Glutamatergic neuron (in vitro differentiated cells): ENCODE results near the gene MC1R. TPM values are rescaled to one million over a fixed set of nuclear protein-coding genes. Genes with fewer than 3 reads are reported as not detected.
A peak's percentile ranks its signal among the peaks of the same experiment; 100 is the strongest.

Source experiments
- DNase-seq: peaks from one replicate; pipeline ENCODE4 v3.0.0; 2022
- H3K27ac Mint-ChIP-seq: one replicate; pipeline ENCODE4 v1.8.0; 2020; ENCODE audit warnings: mild to moderate bottlenecking, mixed read lengths, inconsistent platforms; ENCODE audit not compliant: unreplicated experiment
- H3K27me3 Mint-ChIP-seq: one replicate; pipeline ENCODE4 v1.8.0; 2020; ENCODE audit warnings: mild to moderate bottlenecking, moderate library complexity, mixed read lengths, inconsistent platforms; ENCODE audit not compliant: unreplicated experiment
- H3K36me3 Mint-ChIP-seq: one replicate; pipeline ENCODE4 v1.8.0; 2020; ENCODE audit warnings: mild to moderate bottlenecking, mixed read lengths, inconsistent platforms; ENCODE audit not compliant: unreplicated experiment
- H3K4me1 Mint-ChIP-seq: one replicate; pipeline ENCODE4 v1.8.0; 2020; ENCODE audit warnings: mild to moderate bottlenecking, low read depth, mixed read lengths, inconsistent platforms; ENCODE audit not compliant: unreplicated experiment
- H3K4me3 Mint-ChIP-seq: one replicate; pipeline ENCODE4 v1.8.0; 2020; ENCODE audit warnings: mild to moderate bottlenecking, mixed read lengths, inconsistent platforms; ENCODE audit not compliant: unreplicated experiment
- H3K9me3 Mint-ChIP-seq: one replicate; pipeline ENCODE4 v1.8.0; 2020; ENCODE audit warnings: mild to moderate bottlenecking, moderate library complexity, mixed read lengths, inconsistent platforms; ENCODE audit not compliant: unreplicated experiment
- total RNA-seq: library from RNA; stranded (reverse); fragmentation: NEBNext Ultra II Directional; extraction: Animal tissue kit (Norgen Biotek cat#: 25700); gene quantifications from one replicate; pipeline ENCODE4 v1.2.1, GENCODE V29; 2021; ENCODE audit not compliant: unreplicated experiment
- TF ChIP-seq, protein P1 (sequence below): fragments of 200-600 bp; sonication (generic); IDR thresholded peaks from one replicate; pipeline ENCODE4 v1.5.0; 2021; ENCODE audit not compliant: partially characterized antibody, unreplicated experiment

The MC1R gene
- total RNA-seq, 1 donor from 2014 or later = 12.8 TPM

GRCh38 chr16:89923640-89924296 is 5.1 kb downstream of the MC1R start:
- Mint-ChIP-seq H3K27ac (peak overlapping the region; percentile 95), H3K9me3 (peaks cover 36% of the 10 kb centered on the region), H3K27me3 (peaks cover 38% of the 10 kb centered on the region), H3K4me1 (peaks cover 8% of the 10 kb centered on the region), H3K4me3 (peak overlapping the region; percentile 94), H3K36me3 (no peaks in the 10 kb centered on the region)
- peak; percentile 75 for DNase-seq
- TF ChIP-seq, protein P1, sequence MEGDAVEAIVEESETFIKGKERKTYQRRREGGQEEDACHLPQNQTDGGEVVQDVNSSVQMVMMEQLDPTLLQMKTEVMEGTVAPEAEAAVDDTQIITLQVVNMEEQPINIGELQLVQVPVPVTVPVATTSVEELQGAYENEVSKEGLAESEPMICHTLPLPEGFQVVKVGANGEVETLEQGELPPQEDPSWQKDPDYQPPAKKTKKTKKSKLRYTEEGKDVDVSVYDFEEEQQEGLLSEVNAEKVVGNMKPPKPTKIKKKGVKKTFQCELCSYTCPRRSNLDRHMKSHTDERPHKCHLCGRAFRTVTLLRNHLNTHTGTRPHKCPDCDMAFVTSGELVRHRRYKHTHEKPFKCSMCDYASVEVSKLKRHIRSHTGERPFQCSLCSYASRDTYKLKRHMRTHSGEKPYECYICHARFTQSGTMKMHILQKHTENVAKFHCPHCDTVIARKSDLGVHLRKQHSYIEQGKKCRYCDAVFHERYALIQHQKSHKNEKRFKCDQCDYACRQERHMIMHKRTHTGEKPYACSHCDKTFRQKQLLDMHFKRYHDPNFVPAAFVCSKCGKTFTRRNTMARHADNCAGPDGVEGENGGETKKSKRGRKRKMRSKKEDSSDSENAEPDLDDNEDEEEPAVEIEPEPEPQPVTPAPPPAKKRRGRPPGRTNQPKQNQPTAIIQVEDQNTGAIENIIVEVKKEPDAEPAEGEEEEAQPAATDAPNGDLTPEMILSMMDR = no peak

DNA sequence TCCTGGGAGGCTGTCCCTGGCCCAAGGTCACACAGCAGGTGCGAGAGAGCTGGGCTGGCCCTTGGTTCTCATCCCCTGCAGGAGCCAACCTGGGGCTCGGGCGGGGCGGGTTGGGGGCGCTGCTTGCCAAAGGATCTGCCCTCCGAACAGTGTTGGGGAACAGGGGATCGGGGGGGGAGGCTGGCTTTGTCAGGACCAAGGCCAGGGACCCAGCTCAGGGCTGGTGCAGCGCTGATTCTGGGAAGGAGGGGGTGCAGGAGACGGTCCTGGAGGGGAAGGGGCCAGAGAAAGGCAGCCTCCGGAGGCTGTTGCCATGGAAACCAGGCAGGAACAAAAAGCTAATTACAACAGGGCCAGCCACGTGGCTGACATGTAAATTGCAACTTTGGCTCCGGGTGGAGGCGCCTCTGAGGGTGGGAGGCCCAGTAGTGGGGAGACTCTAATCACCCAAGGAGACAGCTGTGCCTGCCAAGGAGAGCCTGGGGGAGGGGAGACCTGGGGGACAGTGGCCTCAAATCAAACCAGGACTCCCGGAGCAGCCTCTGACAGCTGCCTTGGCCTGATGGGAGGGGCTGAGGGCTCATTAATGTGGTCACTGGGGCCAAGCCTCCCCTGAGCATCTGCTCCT is 5.7 kb downstream of the MC1R start:
- peak; percentile 91 for DNase-seq

DNA sequence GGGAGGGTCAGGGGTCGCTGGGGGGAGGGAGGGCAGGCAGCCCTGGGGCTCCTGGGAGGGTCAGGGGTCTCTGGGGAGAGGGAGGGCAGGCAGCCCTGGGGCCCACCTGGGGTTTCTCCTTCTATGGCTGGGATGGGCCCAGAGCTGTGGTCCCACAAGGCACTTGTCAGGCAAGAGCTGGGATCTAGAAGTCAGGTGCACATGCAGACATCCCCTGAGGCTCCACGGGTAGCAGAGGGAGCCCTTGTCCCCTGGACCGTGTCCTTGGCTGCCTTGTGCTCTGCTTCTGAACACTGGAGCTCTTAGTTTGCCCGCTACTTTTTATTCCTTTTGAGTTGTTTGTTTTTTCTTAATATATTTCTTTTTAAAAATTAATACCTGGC is 6.3 kb downstream of the MC1R start:
- Mint-ChIP-seq H3K4me1 (peaks cover 10% of the 10 kb centered on the region), H3K4me3 (peak overlapping the region; percentile 94), H3K9me3 (peaks cover 38% of the 10 kb centered on the region), H3K27ac (peak overlapping the region; percentile 95), H3K36me3 (no peaks in the 10 kb centered on the region), H3K27me3 (peaks cover 34% of the 10 kb centered on the region)
- no peak for DNase-seq
- TF ChIP-seq, protein P1 = no peak

More for the DNA sequence above, 5.7 kb downstream of the MC1R start:
- TF ChIP-seq, protein P1 = no peak
- Mint-ChIP-seq H3K4me1 (peaks cover 9% of the 10 kb centered on the region), H3K9me3 (peaks cover 37% of the 10 kb centered on the region), H3K36me3 (no peaks in the 10 kb centered on the region), H3K27ac (peak overlapping the region; percentile 95), H3K4me3 (peak overlapping the region; percentile 94), H3K27me3 (peaks cover 38% of the 10 kb centered on the region)

GRCh38 chr16:89925596-89926079 is 7.0 kb downstream of the MC1R start:
- Mint-ChIP-seq H3K4me3 (peak overlapping the region; percentile 94), H3K36me3 (no peaks in the 10 kb centered on the region), H3K27ac (peak overlapping the region; percentile 95), H3K4me1 (peaks cover 10% of the 10 kb centered on the region), H3K27me3 (peaks cover 33% of the 10 kb centered on the region), H3K9me3 (peaks cover 36% of the 10 kb centered on the region)
- no peak for DNase-seq
- TF ChIP-seq, protein P1 = peak; percentile 8
